IMR-90 (cell line): Measurements from ENCODE around the gene NGB. TPM values are rescaled to one million over a fixed set of nuclear protein-coding genes. Genes with fewer than 3 reads are reported as not detected.

Experiments
- ATAC-seq: fragments of 200-7000 bp; cut with Tn5 transposase; 2 replicates; pipeline ENCODE4 v1.9.1; 2020; ENCODE audit warnings: low read depth, mild to moderate bottlenecking, moderate library complexity
- BruUV-seq: library from RNA; stranded (reverse); fragments of 400-500 nt; replicated peaks from 2 replicates; lab custom pipeline; 2021; lab: Mats Ljungman, UMichigan
- CTCF ChIA-PET: fragments of 300-600 bp; formaldehyde crosslinking; extraction: SDS; loops from one replicate; lab custom pipeline; 2021; ENCODE audit warnings: antibody characterized with exemption; lab: Yijun Ruan, JAX
- POLR2A ChIA-PET: fragments of 300-600 bp; sonication (Branson Sonifier 250); formaldehyde crosslinking; loops from one replicate; lab custom pipeline; 2022; ENCODE audit warnings: antibody characterized with exemption; ENCODE audit not compliant: unreplicated experiment; lab: Charles Lee
- DNase-seq: peaks from one replicate; pipeline ENCODE4 v3.0.0; 2013
- H2AFZ ChIP-seq: replicated peaks from 2 replicates; pipeline ENCODE3; 2013; ENCODE audit warnings: low read length, mild to moderate bottlenecking; ENCODE audit not compliant: poor library complexity
- H2AK5ac ChIP-seq: 2 replicates; pipeline ENCODE4 v1.6.1; 2013; ENCODE audit warnings: low read depth, low read length, inconsistent platforms
- H2AK9ac ChIP-seq: replicated peaks from 2 replicates; pipeline ENCODE3; 2013; ENCODE audit warnings: mild to moderate bottlenecking, low read depth, low read length, moderate library complexity; ENCODE audit not compliant: poor library complexity
- H2BK120ac ChIP-seq: 2 replicates; pipeline ENCODE4 v1.6.1; 2013; ENCODE audit warnings: low read depth, low read length, inconsistent platforms
- H2BK15ac ChIP-seq: 3 replicates; pipeline ENCODE4 v1.6.1; 2013; ENCODE audit warnings: low read depth, low read length, inconsistent platforms
- H2BK20ac ChIP-seq: 2 replicates; pipeline ENCODE4 v1.6.1; 2013; ENCODE audit warnings: low read depth, mild to moderate bottlenecking, inconsistent platforms, low read length, moderate library complexity
- H2BK5ac ChIP-seq: 2 replicates; pipeline ENCODE4 v1.6.1; 2013; ENCODE audit warnings: mild to moderate bottlenecking, low read depth, low read length, inconsistent platforms; ENCODE audit not compliant: poor library complexity, severe bottlenecking
- H3K14ac ChIP-seq: replicated peaks from 2 replicates; pipeline ENCODE4 v1.6.1; 2013; ENCODE audit warnings: low read depth, low read length, inconsistent platforms
- H3K18ac ChIP-seq: 2 replicates; pipeline ENCODE4 v1.6.1; 2013; ENCODE audit warnings: low read depth, low read length, control low read depth
- H3K23ac ChIP-seq: 2 replicates; pipeline ENCODE4 v1.6.1; 2013; ENCODE audit warnings: low read depth, low read length, inconsistent platforms
- H3K27ac ChIP-seq: 2 replicates; pipeline ENCODE4 v1.5.1; 2013; ENCODE audit warnings: mild to moderate bottlenecking, control low read depth, low read length; ENCODE audit not compliant: insufficient read depth
- H3K27me3 ChIP-seq: 2 replicates; pipeline ENCODE4 v1.6.1; 2013; ENCODE audit warnings: low read length; ENCODE audit not compliant: control insufficient read depth, insufficient read depth
- H3K36me3 ChIP-seq: 2 replicates; pipeline ENCODE4 v1.6.1; 2013; ENCODE audit warnings: low read length, mixed read lengths; ENCODE audit not compliant: control insufficient read depth, insufficient read depth
- H3K4ac ChIP-seq: 2 replicates; pipeline ENCODE4 v1.6.1; 2013; ENCODE audit warnings: low read depth, low read length, inconsistent platforms
- H3K4me1 ChIP-seq: 2 replicates; pipeline ENCODE4 v1.6.1; 2013; ENCODE audit warnings: low read length, mixed read lengths; ENCODE audit not compliant: control insufficient read depth, insufficient read depth
- H3K4me2 ChIP-seq: 2 replicates; pipeline ENCODE4 v1.6.1; 2013; ENCODE audit warnings: low read depth, mild to moderate bottlenecking, control low read depth, low read length, moderate library complexity
- H3K4me3 ChIP-seq: 2 replicates; pipeline ENCODE4 v1.5.1; 2013; ENCODE audit warnings: low read depth, mild to moderate bottlenecking, control low read depth, low read length, moderate library complexity; ENCODE audit not compliant: insufficient read depth
- H3K56ac ChIP-seq: 2 replicates; pipeline ENCODE4 v1.6.1; 2013; ENCODE audit warnings: low read length, inconsistent platforms; ENCODE audit not compliant: insufficient read depth; ENCODE audit errors: extremely low read depth
- H3K79me1 ChIP-seq, 2 experiments: 2 replicates each; pipeline ENCODE4 v1.6.1; 2013; ENCODE audit warnings: low read length in 2 of 2, inconsistent platforms in 1 of 2, low read depth in 1 of 2
- H3K9ac ChIP-seq: 2 replicates; pipeline ENCODE4 v1.6.1; 2013; ENCODE audit warnings: low read depth, low read length, control low read depth
- H3K9me1 ChIP-seq: 2 replicates; pipeline ENCODE4 v1.6.1; 2013; ENCODE audit warnings: low read length, inconsistent platforms; ENCODE audit not compliant: insufficient read depth
- H3K9me3 ChIP-seq: 2 replicates; pipeline ENCODE4 v1.6.1; 2013; ENCODE audit warnings: low read length; ENCODE audit not compliant: control insufficient read depth, insufficient read depth
- H4K20me1 ChIP-seq: 2 replicates; pipeline ENCODE4 v1.6.1; 2013; ENCODE audit warnings: low read length, inconsistent platforms; ENCODE audit not compliant: insufficient read depth
- H4K5ac ChIP-seq: 2 replicates; pipeline ENCODE4 v1.6.1; 2013; ENCODE audit warnings: mild to moderate bottlenecking, low read depth, low read length, control low read depth
- H4K8ac ChIP-seq, 2 experiments: 2 replicates each; pipeline ENCODE4 v1.6.1; 2013; ENCODE audit warnings: low read depth in 2 of 2, low read length in 2 of 2, control low read depth in 1 of 2, inconsistent platforms in 1 of 2
- H4K91ac ChIP-seq: 2 replicates; pipeline ENCODE4 v1.6.1; 2013; ENCODE audit warnings: low read depth, low read length, inconsistent platforms; ENCODE audit not compliant: insufficient read depth
- CEBPB ChIP-seq: IDR thresholded peaks from 2 replicates; pipeline ENCODE4 v1.6.1; 2012; ENCODE audit warnings: low read depth, low read length, improper control_type of control experiment
- POLR2A ChIP-seq: IDR thresholded peaks from 2 replicates; pipeline ENCODE4 v1.6.1; 2012; ENCODE audit warnings: mild to moderate bottlenecking, low read depth, low read length
- RFX5 ChIP-seq: IDR thresholded peaks from 2 replicates; pipeline ENCODE4 v1.8.0; 2012; ENCODE audit warnings: low read depth, mild to moderate bottlenecking, low read length, moderate library complexity
- WGBS, 2 experiments: methylation state at CpG; one replicate each; pipeline versions ENCODE4 v1.1.5 to v1.1.7; 2013; ENCODE audit warnings: missing lambda C conversion rate in 2 of 2; ENCODE audit not compliant: insufficient read length in 1 of 2; ENCODE audit errors: extremely low coverage in 2 of 2; 5-methylcytosine and 5-hydroxymethylcytosine counted together
- dilution Hi-C: fragments of 300-500 bp; cut with HindIII; formaldehyde crosslinking; loops from one replicate; pipeline ENCODE4 v1.14.3; 2018; ENCODE audit warnings: low sequenced_read_pairs; ENCODE audit not compliant: unreplicated experiment
- in situ Hi-C: fragments of 300-500 bp; cut with MboI; formaldehyde crosslinking; loops from 3 replicates; pipeline ENCODE4 v1.14.3; 2019; ENCODE audit warnings: low sequenced_read_pairs, inconsistent platforms, mixed read lengths
- intact Hi-C: fragments of 100-400 bp; cut with micrococcal nuclease; formaldehyde crosslinking; loops from 2 replicates; pipeline ENCODE4 v1.10.0; 2022
- polyA plus RNA-seq, 3 experiments: library from polyadenylated mRNA; depleted of rRNA; stranded (reverse); fragments of >200 nt; gene quantifications; 2 replicates each; pipeline ENCODE4 v1.2.3, GENCODE V29; 2012; ENCODE audit warnings: low replicate concordance in 1 of 3
- total RNA-seq: library from RNA; depleted of rRNA; stranded (reverse); fragments of >200 nt; gene quantifications from 2 replicates; pipeline ENCODE4 v1.2.3, GENCODE V29; 2012

NGB gene
- total and polyA plus RNA-seq, 2 of the 4 experiments (the other 2 are of a cell fraction) = not detected

DNA sequence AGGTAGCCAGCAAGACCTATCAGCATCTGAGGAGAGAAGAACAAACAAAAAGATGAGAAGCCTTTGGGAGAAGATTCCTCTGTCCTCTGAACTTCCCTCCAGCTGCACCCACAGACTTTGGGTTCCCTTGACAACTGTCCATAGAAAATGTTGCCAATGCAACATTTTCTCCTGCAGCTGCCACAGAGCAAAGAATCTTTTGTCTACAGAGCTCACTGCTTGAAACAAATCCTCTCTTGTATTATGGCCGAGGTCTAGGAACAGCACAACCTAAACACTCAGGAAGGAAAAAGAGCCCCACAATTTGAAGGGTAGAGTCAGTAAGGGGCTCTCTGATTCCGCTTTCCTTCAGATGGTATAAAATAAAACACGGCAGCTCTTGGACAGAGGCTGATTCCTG, 35.4 kb upstream of the NGB start:
- Histone ChIP-seq H3K79me1 (peaks cover 6 to 18% of the 10 kb centered on the region in 2 experiments), H2BK120ac (0 out of 2 replicates have a peak overlapping the region, but pooled peaks have one; percentile 4), H2BK5ac (no peak overlapping the region), H3K9me3 (no peaks in the 10 kb centered on the region), H2AK9ac (no peak overlapping the region), H3K4ac (peak overlapping the region; percentile 12), H3K4me2 (0 out of 2 replicates have a peak overlapping the region, but pooled peaks have one; percentile 22), H2BK20ac (peak overlapping the region; percentile 47; the same call in 1 of the 2 replicates), H3K56ac (peak overlapping the region; percentile 36; the same call in 1 of the 2 replicates), H4K5ac (no peak overlapping the region), H3K36me3 (no peaks in the 10 kb centered on the region), H2AK5ac (peak overlapping the region; percentile 22; the same call in 1 of the 2 replicates), H4K8ac (peak overlapping the region; percentile 2 to 37; a peak in 2 of 4 replicates), H3K27ac (no peak overlapping the region; the same call in 1 of the 2 replicates), H3K18ac (0 out of 2 replicates have a peak overlapping the region, but pooled peaks have one; percentile 21), H3K14ac (no peak overlapping the region), H4K20me1 (peaks cover 7% of the 10 kb centered on the region; the same call in 1 of the 2 replicates), H2BK15ac (no peak overlapping the region; the same call in 2 of the 3 replicates), H3K23ac (no peak overlapping the region), H3K9me1 (peaks cover 15% of the 10 kb centered on the region), H3K9ac (no peak overlapping the region), H2AFZ (no peak overlapping the region), H4K91ac (peak overlapping the region; percentile 13; the same call in 1 of the 2 replicates), H3K27me3 (no peaks in the 10 kb centered on the region), H3K4me3 (no peak overlapping the region), H3K4me1 (peaks cover 12% of the 10 kb centered on the region)
- intact Hi-C loops = no loop called here
- ATAC-seq = no peak
- ChIA-PET POLR2A (no interaction called here), CTCF (interaction anchor here (1.1 to 1.8 kb wide), 3 partner anchors 9 to 155 kb away, joined by 3 to 16 read pairs (median 3); no protein-coding TSS in a partner anchor)
- DNase-seq = no peak
- no TSS peak for BruUV-seq
- dilution Hi-C loops = no loop called here
- in situ Hi-C loops = loop anchor here (25.0 kb wide), 1 partner anchor 419 kb away; no protein-coding TSS in a partner anchor
- WGBS, 2 experiments = 67% methylated on average over 2 of the region's 3 CpGs; no CpG with 5 or more reads in 1 of the 2 experiments
- no peak for TF ChIP-seq CEBPB
- no peak for TF ChIP-seq POLR2A
- TF ChIP-seq RFX5 = no peak
